Lower leg skin (tissue), 3 donors: ENCODE measurements around the gene SBNO2.

Experiments used
- POLR2A ChIP-seq, 2 donors: fragments of 450-650 bp; IDR thresholded peaks; one replicate each; pipeline ENCODE4 v1.6.1; 2016 to 2017; ENCODE audit warnings: antibody characterized with exemption in 2 of 2, mild to moderate bottlenecking in 1 of 2, moderate library complexity in 1 of 2
- TF ChIP-seq, protein P1 (sequence below), 3 donors: fragments of 450-650 bp; IDR thresholded peaks; one replicate each; pipeline ENCODE4 v1.5.1; 2016; ENCODE audit warnings: antibody characterized with exemption in 3 of 3, mild to moderate bottlenecking in 3 of 3, moderate library complexity in 2 of 3

DNA sequence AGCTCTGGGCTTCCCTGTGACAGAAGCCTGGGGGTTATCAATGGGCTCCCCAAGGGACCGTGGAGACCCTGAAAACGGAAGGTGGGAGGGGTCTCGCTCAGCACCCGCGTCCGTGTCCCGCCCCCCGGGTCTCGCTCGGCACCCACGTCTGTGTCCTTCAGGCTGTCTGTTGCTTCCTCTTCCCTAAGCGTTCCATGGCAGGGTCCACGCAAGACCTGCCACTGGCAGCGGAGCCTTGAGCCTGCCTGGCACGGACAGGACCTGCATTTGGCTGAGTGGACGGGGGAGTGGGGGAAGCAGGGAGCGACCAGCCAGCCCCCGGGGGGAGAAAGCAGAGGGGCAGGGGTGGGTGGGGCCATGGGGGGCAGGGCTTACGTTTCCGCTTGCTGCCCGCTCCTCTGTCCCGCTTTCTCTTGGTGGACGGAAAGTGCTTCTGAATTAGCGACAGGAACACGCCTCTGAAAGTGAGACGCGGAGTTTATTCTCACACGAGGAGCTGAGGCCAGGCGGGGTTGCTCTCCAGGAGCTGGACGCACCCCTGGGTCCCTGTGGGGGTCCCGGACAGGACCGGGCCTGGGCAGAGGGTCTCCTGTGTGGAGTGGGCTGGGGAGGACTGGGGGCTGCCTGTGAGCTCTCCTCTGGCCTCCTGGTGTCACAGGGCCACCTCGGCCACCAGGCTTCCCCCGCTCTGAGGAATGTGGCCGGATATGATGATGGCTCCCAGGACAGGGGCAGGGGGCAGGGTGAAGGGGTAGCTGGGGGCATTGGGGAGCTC, 58.2 kb downstream of the SBNO2 start:
- TF ChIP-seq, protein P1, sequence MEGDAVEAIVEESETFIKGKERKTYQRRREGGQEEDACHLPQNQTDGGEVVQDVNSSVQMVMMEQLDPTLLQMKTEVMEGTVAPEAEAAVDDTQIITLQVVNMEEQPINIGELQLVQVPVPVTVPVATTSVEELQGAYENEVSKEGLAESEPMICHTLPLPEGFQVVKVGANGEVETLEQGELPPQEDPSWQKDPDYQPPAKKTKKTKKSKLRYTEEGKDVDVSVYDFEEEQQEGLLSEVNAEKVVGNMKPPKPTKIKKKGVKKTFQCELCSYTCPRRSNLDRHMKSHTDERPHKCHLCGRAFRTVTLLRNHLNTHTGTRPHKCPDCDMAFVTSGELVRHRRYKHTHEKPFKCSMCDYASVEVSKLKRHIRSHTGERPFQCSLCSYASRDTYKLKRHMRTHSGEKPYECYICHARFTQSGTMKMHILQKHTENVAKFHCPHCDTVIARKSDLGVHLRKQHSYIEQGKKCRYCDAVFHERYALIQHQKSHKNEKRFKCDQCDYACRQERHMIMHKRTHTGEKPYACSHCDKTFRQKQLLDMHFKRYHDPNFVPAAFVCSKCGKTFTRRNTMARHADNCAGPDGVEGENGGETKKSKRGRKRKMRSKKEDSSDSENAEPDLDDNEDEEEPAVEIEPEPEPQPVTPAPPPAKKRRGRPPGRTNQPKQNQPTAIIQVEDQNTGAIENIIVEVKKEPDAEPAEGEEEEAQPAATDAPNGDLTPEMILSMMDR (IDR thresholded peaks at IDR 0.05), result no peak
- TF ChIP-seq POLR2A (IDR thresholded peaks at IDR 0.05), result no peak
